GM21360 (cell line): Measurements from ENCODE around the gene MFAP4.
"Not testable (repeated sequence)": the region's sequence is repeated elsewhere in the genome, so short reads cannot be mapped to it uniquely, and the experiment has no call there.

Source experiments
- ATAC-seq: cut with Tn5 transposase; IDR thresholded peaks from one replicate; pipeline ENCODE4 v1.9.1; 2021; ENCODE audit warnings: mild to moderate bottlenecking, moderate library complexity; ENCODE audit not compliant: unreplicated experiment

Gene MFAP4

DNA sequence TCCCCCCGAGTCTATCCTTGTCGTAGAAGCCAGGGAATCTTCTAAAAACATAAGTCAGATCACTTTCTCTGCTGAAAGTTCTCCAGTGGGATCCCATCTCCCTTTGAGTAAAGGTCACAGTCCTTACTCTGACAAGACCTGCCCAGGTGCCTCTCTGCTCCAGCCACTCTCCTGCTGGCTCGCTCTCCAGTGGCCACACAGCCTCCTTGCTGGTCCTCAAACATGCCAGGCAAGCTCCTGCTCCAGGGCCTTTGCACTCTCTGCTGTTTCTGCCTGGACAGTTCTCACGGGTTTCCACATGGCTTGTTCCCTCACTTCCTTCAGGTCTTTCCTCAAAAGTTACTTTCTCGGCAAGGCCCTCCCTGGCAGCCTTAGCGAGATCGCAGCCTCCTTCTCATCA is 27.8 kb downstream of the MFAP4 start:
- no peak for ATAC-seq

GRCh38 chr17:19357761-19358160 is 29.2 kb downstream of the MFAP4 start:
- no peak for ATAC-seq

DNA sequence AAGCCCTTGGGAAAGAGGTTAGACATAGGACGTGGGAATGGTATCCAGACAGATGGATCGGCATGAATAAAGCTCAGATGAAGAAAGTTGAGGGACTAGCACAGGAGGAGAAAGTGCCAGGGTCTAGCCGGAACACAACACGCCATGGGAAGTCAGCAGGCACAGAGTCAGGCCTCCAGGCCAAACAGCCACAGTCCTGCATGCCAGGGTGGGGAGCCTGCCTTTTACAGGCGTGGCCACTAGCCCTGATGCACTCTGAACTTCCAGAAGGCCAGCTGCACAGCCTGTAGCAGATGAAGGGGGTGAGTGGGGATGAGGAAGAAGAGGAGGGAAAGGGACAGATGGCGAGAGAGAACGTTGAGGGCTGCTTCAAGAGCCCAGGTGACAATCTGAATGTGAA is 29.6 kb downstream of the MFAP4 start:
- no peak for ATAC-seq

GRCh38 chr17:19354748-19355147 is 32.2 kb downstream of the MFAP4 start:
- ATAC-seq = no peak

GRCh38 chr17:19353401-19353800 is 33.6 kb downstream of the MFAP4 start:
- ATAC-seq = not testable (repeated sequence)

GRCh38 chr17:19348806-19349205 is 38.2 kb downstream of the MFAP4 start:
- no peak for ATAC-seq

DNA sequence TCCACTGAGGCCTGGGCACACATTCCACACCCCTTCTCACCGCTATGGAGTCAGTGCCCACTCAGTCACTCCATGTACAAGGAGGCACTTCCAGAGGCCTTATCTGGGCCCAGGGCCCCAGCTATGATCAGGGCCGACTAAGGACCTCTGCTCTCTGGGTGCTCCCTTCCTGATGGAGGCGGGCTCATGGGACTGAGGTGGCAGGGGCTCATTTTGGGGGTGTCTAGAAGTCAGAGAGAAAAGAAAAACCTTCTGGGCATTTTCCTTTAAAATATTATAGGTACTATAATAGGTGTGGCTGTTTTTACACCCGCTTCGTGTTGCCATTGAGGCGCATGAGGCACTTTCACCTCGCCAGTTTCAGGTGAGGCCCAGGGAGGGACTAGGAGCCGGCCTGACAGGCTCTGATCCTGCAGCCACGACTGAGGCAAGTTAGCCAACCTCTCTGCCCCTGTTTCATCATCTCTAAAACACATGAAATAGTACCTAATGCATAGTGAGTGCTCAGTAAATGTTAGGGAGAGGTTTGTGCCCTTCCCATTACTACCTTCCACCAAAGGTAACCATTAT is 38.8 kb downstream of the MFAP4 start:
- ATAC-seq = no peak

GRCh38 chr17:19347323-19348080 is 39.5 kb downstream of the MFAP4 start:
- no peak for ATAC-seq

GRCh38 chr17:19346351-19347255 is 40.4 kb downstream of the MFAP4 start:
- ATAC-seq = no peak

- no peak for ATAC-seq
Measured at GRCh38 chr17:19345486-19346350, 41.3 kb downstream of the MFAP4 start.

DNA sequence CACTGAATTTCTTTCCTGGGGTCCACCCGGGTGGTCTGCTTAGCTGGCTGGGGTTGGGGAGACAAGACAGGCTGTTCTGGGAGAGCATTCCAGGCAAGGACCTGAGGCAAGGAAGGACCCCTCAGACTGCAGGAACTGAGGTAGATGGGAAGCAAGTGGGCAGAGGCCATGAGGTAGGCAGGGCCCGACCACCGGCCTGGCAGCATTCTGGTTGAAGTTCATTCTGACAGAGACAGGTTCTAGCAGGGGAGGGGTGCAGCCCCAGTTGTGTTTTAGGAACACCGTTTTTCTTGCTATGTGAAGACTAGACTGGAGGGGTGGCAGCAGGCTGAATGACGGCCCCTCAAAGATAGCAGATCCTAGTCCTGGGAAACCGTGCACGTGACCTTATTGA is 41.9 kb downstream of the MFAP4 start:
- ATAC-seq = no peak

DNA sequence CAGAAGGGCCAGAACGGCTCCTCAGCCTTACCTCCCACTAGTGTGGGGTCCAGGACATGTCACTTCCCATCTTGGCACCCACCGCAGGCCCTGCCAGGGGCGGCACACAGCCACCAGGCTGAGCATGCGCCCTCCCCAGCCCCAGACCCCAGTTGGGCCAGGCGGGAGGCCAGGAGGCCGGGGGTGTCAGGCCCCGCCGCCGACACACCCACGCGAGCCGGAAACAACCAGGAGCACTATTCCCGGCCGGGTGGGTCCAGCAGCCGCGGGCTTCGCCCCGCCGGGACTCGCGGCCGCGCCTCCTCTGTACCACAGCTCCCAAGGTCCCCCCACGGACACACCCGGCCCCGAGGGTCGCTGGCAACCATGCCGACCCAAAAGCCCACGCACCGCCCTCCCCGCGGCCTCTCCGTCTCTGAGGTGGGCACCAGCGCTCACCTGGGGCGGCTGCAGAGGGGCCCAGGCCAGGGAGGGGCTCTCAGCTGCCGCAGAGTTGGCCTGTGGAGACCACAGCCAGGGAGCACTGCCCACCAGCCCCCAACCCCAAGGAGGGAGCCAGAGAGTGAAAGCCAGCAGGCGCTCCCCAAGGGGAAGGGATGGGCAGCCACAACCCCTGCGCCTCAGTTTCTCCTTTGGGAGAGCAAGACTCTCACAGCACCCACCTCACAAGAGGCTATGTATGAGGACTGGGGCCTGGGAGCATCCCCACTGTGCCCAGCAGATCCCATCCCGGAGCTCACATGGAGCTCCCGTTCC is 42.5 kb downstream of the MFAP4 start:
- ATAC-seq = no peak

- ATAC-seq = no peak
Measured at GRCh38 chr17:19343671-19344151, 43.3 kb downstream of the MFAP4 start.

DNA sequence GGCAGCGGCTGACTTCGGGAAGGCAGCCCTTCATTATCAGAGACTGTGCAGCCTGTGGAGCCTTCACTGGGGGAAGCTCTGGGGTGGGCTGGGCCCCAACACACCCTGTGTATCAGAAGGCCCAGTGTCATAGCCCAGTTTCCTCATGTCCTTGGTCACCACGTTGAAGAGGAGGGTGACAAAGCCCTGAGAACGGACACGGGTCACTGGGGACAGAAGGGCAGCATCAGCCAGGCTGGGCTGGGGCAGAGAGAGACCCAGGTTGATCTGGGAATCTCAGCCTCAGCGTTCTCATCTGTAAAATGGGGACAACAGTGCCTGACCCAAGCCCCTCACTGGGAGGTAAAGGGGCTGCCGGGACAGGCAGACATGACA is 43.7 kb downstream of the MFAP4 start:
- no peak for ATAC-seq

- ATAC-seq = no peak
Measured at GRCh38 chr17:19342611-19343255, 44.3 kb downstream of the MFAP4 start.

DNA sequence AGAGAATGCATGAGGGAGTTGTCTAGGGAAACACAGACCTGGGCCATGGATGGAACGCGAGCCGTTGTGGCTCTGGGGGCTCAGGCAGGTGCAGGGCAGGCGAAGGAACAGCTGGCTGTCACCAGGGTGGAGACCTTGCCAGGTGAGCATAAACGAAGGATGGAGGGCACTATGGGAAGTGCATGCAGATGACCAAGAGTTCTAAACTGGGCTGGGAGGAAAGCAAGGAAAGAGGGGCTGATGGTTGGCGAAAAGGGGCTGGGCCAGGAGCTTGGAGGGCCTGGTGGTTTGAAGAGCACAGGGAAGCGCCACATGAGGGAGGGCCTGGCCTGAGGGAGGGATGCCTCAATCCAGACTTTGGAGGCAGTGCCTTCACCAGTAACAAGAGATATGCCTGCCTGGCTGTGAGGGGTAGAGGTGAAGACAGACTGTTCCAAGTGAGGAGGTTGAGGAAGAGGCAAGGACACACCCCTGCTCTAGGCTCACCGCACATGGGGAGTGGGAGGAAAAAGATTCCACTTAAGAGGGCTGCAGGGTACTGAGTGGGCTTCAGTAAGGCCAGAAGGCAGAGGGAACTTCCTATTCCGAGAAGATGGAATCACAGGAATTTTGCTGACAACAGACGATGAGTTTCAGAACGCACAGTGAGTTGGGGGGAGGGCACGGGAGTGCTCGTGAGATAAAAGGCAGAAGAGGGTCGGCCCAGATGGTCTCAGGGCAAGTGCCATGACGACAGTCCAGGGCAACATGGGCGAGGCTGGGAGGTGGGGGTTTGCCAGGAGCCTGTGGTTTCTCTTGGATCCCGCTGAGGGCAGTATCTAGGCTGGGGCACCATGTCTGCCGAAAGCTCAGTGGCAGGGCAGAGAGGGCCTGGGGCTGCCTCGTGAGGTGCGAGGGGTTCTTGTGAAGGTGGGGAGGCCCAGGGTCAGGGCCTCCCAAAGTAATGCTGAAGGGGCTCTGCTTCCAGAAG is 45.1 kb downstream of the MFAP4 start:
- no peak for ATAC-seq

DNA sequence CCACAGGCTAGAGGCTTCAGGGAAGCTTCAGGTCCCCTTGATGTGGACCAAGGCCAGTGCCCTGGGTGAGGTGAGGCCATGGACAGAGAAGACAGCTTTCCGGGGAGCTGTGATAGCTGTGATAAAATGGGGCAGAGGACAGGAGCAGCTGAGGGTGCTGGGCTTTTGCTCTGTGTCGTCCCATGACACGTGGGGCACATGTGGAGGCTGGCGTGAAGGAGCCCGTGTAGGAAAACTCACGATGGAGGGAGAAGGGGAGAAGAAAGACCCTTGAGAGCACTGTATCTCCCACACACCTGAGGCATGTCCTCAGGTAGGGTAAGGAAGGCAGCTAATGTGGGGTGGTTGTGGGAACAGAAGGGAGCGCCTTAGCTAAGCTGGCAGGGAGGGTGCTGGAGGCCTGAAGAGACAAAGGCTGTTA is 45.8 kb downstream of the MFAP4 start:
- ATAC-seq = no peak

DNA sequence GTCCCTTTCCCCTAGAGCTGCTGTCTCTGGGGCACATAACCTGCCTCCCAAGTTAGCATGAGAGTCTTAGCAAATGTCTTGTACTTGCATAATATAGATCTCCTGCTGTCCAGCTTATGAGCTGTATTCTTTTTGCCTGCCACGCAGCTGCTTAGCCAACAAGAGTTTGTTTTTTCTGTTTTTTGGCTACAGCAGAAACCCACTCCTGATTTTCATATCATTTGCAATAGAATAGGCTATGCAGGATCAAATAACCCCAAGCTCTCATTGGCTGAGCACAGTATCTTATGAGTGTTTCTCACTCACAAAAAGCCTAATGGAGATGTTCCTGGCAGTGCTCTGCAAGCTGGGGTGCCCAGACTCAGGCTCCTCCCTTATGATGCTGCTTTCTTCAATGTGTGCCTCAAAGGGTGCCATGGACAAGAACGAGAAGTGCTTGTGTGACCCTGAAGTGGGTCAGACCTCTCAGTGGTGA is 47.6 kb downstream of the MFAP4 start:
- ATAC-seq = no peak
